ENCODE measurements around the gene GPR135.

Gene GPR135

DNA sequence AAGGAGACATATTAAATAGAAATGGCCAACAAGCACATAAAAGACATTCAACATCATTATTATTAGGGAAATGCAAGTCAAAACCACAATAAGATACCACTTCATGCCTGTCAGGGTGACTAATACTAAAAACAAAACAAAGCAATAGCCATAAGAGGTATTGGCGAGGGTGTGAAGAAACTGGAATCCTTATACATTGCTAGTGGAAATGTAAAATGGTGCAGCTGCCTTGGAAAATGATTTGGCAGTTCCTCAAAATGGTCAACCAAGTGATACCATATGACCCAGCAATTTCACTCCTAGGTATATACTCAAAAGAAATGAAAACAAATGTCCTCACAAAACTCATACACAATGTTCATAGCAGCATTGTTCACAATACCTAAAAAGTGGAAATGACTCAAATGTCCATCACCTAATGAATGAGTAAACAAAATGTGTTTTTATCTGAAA is 27.0 kb downstream of the GPR135 start:
- H3K27ac ChIP-seq (ENCODE audit: low read length), result no peak overlapping the region
- H3K9me3 ChIP-seq (ENCODE audit: control insufficient read depth, low read depth, low read length), result no peaks in the 10 kb centered on the region
- no peaks in the 10 kb centered on the region for H3K27me3 ChIP-seq (ENCODE audit: control insufficient read depth, insufficient read depth, low read length)
- H3K4me3 ChIP-seq (ENCODE audit: low read length), result no peak overlapping the region
- no peaks in the 10 kb centered on the region for H3K36me3 ChIP-seq (ENCODE audit: control insufficient read depth, low read depth, low read length)
- H3K4me1 ChIP-seq (ENCODE audit: control insufficient read depth, low read depth, low read length), result no peaks in the 10 kb centered on the region
- H3K9ac ChIP-seq (ENCODE audit: low read length), result no peak overlapping the region

GRCh38 chr14:59435987-59436386 is 29.2 kb downstream of the GPR135 start:
- Histone ChIP-seq H3K27ac (ENCODE audit: low read length) (no peak overlapping the region), H3K9ac (ENCODE audit: low read length) (no peak overlapping the region), H3K4me3 (ENCODE audit: low read length) (no peak overlapping the region), H3K27me3 (ENCODE audit: control insufficient read depth, insufficient read depth, low read length) (no peaks in the 10 kb centered on the region), H3K36me3 (ENCODE audit: control insufficient read depth, low read depth, low read length) (no peaks in the 10 kb centered on the region), H3K4me1 (ENCODE audit: control insufficient read depth, low read depth, low read length) (no peaks in the 10 kb centered on the region), H3K9me3 (ENCODE audit: control insufficient read depth, low read depth, low read length) (no peaks in the 10 kb centered on the region)

- Histone ChIP-seq H3K9me3 (ENCODE audit: control insufficient read depth, low read depth, low read length) (no peaks in the 10 kb centered on the region), H3K27me3 (ENCODE audit: control insufficient read depth, insufficient read depth, low read length) (no peaks in the 10 kb centered on the region), H3K27ac (ENCODE audit: low read length) (no peak overlapping the region), H3K36me3 (ENCODE audit: control insufficient read depth, low read depth, low read length) (no peaks in the 10 kb centered on the region), H3K4me3 (ENCODE audit: low read length) (no peak overlapping the region), H3K4me1 (ENCODE audit: control insufficient read depth, low read depth, low read length) (no peaks in the 10 kb centered on the region), H3K9ac (ENCODE audit: low read length) (no peak overlapping the region)
These were observed 30.1 kb downstream of the GPR135 start for GRCh38 chr14:59435101-59435500.

- H3K36me3 ChIP-seq (ENCODE audit: control insufficient read depth, low read depth, low read length), result no peaks in the 10 kb centered on the region
- no peak overlapping the region for H3K4me3 ChIP-seq (ENCODE audit: low read length)
- no peaks in the 10 kb centered on the region for H3K9me3 ChIP-seq (ENCODE audit: control insufficient read depth, low read depth, low read length)
- H3K27me3 ChIP-seq (ENCODE audit: control insufficient read depth, insufficient read depth, low read length), result no peaks in the 10 kb centered on the region
- no peak overlapping the region for H3K9ac ChIP-seq (ENCODE audit: low read length)
- H3K4me1 ChIP-seq (ENCODE audit: control insufficient read depth, low read depth, low read length), result no peaks in the 10 kb centered on the region
- no peak overlapping the region for H3K27ac ChIP-seq (ENCODE audit: low read length)
These were observed 35.4 kb downstream of the GPR135 start for GRCh38 chr14:59429790-59430189.

- Histone ChIP-seq H3K36me3 (ENCODE audit: control insufficient read depth, low read depth, low read length) (no peaks in the 10 kb centered on the region), H3K27me3 (ENCODE audit: control insufficient read depth, insufficient read depth, low read length) (no peaks in the 10 kb centered on the region), H3K4me3 (ENCODE audit: low read length) (no peak overlapping the region), H3K4me1 (ENCODE audit: control insufficient read depth, low read depth, low read length) (no peaks in the 10 kb centered on the region), H3K9ac (ENCODE audit: low read length) (no peak overlapping the region), H3K9me3 (ENCODE audit: control insufficient read depth, low read depth, low read length) (no peaks in the 10 kb centered on the region), H3K27ac (ENCODE audit: low read length) (no peak overlapping the region)
These were observed 36.6 kb downstream of the GPR135 start for GRCh38 chr14:59428581-59429012.

GRCh38 chr14:59427653-59428580 is 37.3 kb downstream of the GPR135 start:
- Histone ChIP-seq H3K4me1 (ENCODE audit: control insufficient read depth, low read depth, low read length) (no peaks in the 10 kb centered on the region), H3K9ac (ENCODE audit: low read length) (no peak overlapping the region), H3K27me3 (ENCODE audit: control insufficient read depth, insufficient read depth, low read length) (no peaks in the 10 kb centered on the region), H3K27ac (ENCODE audit: low read length) (no peak overlapping the region), H3K9me3 (ENCODE audit: control insufficient read depth, low read depth, low read length) (no peaks in the 10 kb centered on the region), H3K36me3 (ENCODE audit: control insufficient read depth, low read depth, low read length) (no peaks in the 10 kb centered on the region), H3K4me3 (ENCODE audit: low read length) (no peak overlapping the region)

GRCh38 chr14:59425322-59425935 is 39.8 kb downstream of the GPR135 start:
- no peaks in the 10 kb centered on the region for H3K27me3 ChIP-seq (ENCODE audit: control insufficient read depth, insufficient read depth, low read length)
- H3K27ac ChIP-seq (ENCODE audit: low read length), result no peak overlapping the region
- no peak overlapping the region for H3K4me3 ChIP-seq (ENCODE audit: low read length)
- H3K4me1 ChIP-seq (ENCODE audit: control insufficient read depth, low read depth, low read length), result no peaks in the 10 kb centered on the region
- no peaks in the 10 kb centered on the region for H3K36me3 ChIP-seq (ENCODE audit: control insufficient read depth, low read depth, low read length)
- H3K9ac ChIP-seq (ENCODE audit: low read length), result no peak overlapping the region
- H3K9me3 ChIP-seq (ENCODE audit: control insufficient read depth, low read depth, low read length), result no peaks in the 10 kb centered on the region

GRCh38 chr14:59424341-59425071 is 40.7 kb downstream of the GPR135 start:
- Histone ChIP-seq H3K9me3 (ENCODE audit: control insufficient read depth, low read depth, low read length) (no peaks in the 10 kb centered on the region), H3K9ac (ENCODE audit: low read length) (no peak overlapping the region), H3K4me3 (ENCODE audit: low read length) (no peak overlapping the region), H3K27me3 (ENCODE audit: control insufficient read depth, insufficient read depth, low read length) (no peaks in the 10 kb centered on the region), H3K36me3 (ENCODE audit: control insufficient read depth, low read depth, low read length) (no peaks in the 10 kb centered on the region), H3K4me1 (ENCODE audit: control insufficient read depth, low read depth, low read length) (no peaks in the 10 kb centered on the region), H3K27ac (ENCODE audit: low read length) (no peak overlapping the region)

DNA sequence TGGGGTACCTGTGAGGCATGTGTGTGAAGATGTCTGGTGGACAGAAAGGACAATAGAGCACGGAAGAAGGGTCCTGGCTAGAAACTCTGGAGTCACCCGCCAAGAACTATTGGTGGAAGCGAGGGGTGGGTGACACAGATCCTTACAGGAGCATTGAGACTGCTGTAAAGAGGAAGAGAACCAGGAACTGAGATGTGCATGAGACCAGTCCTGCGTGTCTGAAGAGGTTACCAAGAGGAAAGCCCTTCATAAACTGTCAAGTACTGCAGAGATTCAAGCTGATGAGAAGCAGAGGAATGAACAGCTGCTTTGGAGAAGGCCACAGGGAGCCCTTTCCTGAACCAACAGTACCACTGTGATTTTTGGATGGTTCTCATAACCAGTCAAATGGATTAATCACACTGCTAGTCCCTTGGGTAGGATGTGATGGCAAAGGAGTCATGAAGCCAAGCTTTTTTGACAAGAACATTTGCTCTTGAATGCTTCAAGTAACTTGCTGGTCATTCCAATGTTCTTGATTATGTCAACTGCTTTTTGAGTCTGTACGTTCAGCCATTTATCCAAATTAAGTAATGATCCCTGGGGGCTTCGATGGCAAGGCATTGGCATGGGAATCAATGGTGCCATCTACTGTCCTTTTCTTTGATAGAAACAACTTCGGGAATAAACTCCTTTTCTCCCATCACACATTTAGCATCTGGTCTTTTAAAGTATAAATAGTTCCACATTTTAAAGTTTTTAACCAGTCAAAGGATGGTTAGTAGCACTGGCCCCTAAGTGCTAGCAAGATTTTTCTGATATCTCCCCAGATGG is 42.9 kb downstream of the GPR135 start:
- Histone ChIP-seq H3K36me3 (ENCODE audit: control insufficient read depth, low read depth, low read length) (no peaks in the 10 kb centered on the region), H3K27ac (ENCODE audit: low read length) (no peak overlapping the region), H3K4me1 (ENCODE audit: control insufficient read depth, low read depth, low read length) (no peaks in the 10 kb centered on the region), H3K9ac (ENCODE audit: low read length) (no peak overlapping the region), H3K9me3 (ENCODE audit: control insufficient read depth, low read depth, low read length) (no peaks in the 10 kb centered on the region), H3K4me3 (ENCODE audit: low read length) (no peak overlapping the region), H3K27me3 (ENCODE audit: control insufficient read depth, insufficient read depth, low read length) (no peaks in the 10 kb centered on the region)

DNA sequence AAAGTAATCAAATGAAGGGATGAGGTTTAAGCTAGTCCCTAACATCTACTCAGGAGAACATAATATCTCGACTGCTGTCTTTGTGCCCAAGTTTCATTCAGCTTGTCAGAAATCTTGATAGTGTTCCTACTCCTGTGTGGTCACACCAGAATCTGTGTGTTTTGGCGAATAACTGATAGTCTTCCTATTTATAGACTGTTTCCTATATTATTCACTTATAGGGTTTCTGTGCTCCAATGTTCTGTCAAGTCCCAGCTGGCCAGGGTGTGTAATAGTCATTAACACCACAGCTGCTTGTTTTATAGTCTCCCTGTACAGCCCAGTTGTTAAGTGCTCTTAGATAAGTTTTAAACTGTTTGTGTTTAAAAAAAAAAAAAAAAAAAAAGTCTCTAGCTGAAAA is 45.9 kb downstream of the GPR135 start:
- H3K9me3 ChIP-seq (ENCODE audit: control insufficient read depth, low read depth, low read length), result no peaks in the 10 kb centered on the region
- no peaks in the 10 kb centered on the region for H3K4me1 ChIP-seq (ENCODE audit: control insufficient read depth, low read depth, low read length)
- H3K4me3 ChIP-seq (ENCODE audit: low read length), result no peak overlapping the region
- no peaks in the 10 kb centered on the region for H3K27me3 ChIP-seq (ENCODE audit: control insufficient read depth, insufficient read depth, low read length)
- no peaks in the 10 kb centered on the region for H3K36me3 ChIP-seq (ENCODE audit: control insufficient read depth, low read depth, low read length)
- H3K27ac ChIP-seq (ENCODE audit: low read length), result no peak overlapping the region
- no peak overlapping the region for H3K9ac ChIP-seq (ENCODE audit: low read length)

DNA sequence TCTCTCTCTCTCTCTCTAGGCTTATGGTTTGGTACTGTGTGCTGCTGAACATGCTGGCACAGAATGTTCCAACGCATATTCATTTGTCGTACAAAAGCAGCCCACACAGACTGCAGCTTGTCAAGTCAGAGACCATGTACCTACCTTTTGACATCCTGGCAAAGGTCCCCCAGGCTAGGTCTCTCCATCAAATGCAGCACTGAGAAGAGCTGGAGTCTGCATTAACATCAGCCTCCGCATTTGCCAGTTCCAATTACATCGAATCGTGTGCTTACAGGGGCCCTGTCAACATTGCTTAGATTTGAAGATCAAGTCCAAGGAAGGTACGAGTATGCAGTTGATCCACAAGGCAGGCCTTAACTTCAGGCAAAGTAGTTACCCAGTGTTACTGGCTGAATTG is 47.9 kb downstream of the GPR135 start:
- Histone ChIP-seq H3K9me3 (ENCODE audit: control insufficient read depth, low read depth, low read length) (no peaks in the 10 kb centered on the region), H3K27me3 (ENCODE audit: control insufficient read depth, insufficient read depth, low read length) (no peaks in the 10 kb centered on the region), H3K36me3 (ENCODE audit: control insufficient read depth, low read depth, low read length) (no peaks in the 10 kb centered on the region), H3K9ac (ENCODE audit: low read length) (no peak overlapping the region), H3K27ac (ENCODE audit: low read length) (no peak overlapping the region), H3K4me1 (ENCODE audit: control insufficient read depth, low read depth, low read length) (no peaks in the 10 kb centered on the region), H3K4me3 (ENCODE audit: low read length) (no peak overlapping the region)

Data from iPS-18a (cell line).